ENCODE measurements around the gene CERK.

GRCh38 chr22:46747646-46748045 lies 9.6 kb upstream of the CERK start:
- TF ChIP-seq CTCF (IDR thresholded peaks at IDR 0.05; ENCODE audit: low read length) (no peak), EZH2phosphoT487 (IDR thresholded peaks at IDR 0.05; ENCODE audit: low read length) (no peak), EZH2 (optimal IDR thresholded peaks at IDR 0.05; ENCODE audit: low read depth, low read length) (no peak)
